Mucosa of descending colon (tissue), 3 donors: ENCODE measurements around the gene FHL5. TPM values are rescaled to one million over a fixed set of nuclear protein-coding genes. Genes with fewer than 3 reads are reported as not detected.

Source experiments
- ATAC-seq: fragments of 200-7000 bp; cut with Tn5 transposase; one replicate; pipeline ENCODE4 v1.9.1; 2020; ENCODE audit warnings: mild to moderate bottlenecking, moderate library complexity
- DNase-seq, 3 donors: peaks; one replicate each; pipeline ENCODE4 v3.0.0-alpha.2; 2020
- H3K36me3 ChIP-seq: fragments of 200-600 bp; one replicate; pipeline ENCODE4 v1.8.0; 2021; ENCODE audit warnings: low read depth, mild to moderate bottlenecking
- H3K4me1 ChIP-seq: fragments of 200-600 bp; one replicate; pipeline ENCODE4 v1.8.0; 2021; ENCODE audit warnings: low read depth, mild to moderate bottlenecking
- H3K4me3 ChIP-seq: fragments of 200-600 bp; one replicate; pipeline ENCODE4 v1.8.0; 2021; ENCODE audit warnings: mild to moderate bottlenecking
- H3K9me3 ChIP-seq: fragments of 200-600 bp; one replicate; pipeline ENCODE4 v1.8.0; 2021; ENCODE audit warnings: mild to moderate bottlenecking
- CTCF ChIP-seq: fragments of 200-600 bp; IDR thresholded peaks from one replicate; pipeline ENCODE4 v1.8.0; 2022; ENCODE audit warnings: antibody characterized with exemption, mild to moderate bottlenecking
- intact Hi-C, 2 donors: fragments of 100-400 bp; cut with DNase I in 1 of 2; cut with micrococcal nuclease in 1 of 2; formaldehyde crosslinking; loops; one replicate each; pipeline versions ENCODE4 v1.11.0 to v1.11.1; 2022; cut with DNase I, micrococcal nuclease
- total RNA-seq, 3 donors: library from RNA; stranded (reverse); fragmentation: NEBNext Ultra II Directional in 2 of 3; extraction: Animal tissue kit (Norgen Biotek cat#: 25700) in 2 of 3; gene quantifications; one replicate each; pipeline versions ENCODE4 v1.2.1 to v1.2.4, GENCODE V29; 2021 to 2023
- donor health status: DM: no; HTN: no; CAD: no; lungs with moderate emphysema.
- donor health status: DM: no; HTN: no; CAD: no.
- donor health status: DM: no; HTN: yes; CAD: no.

The FHL5 gene
- total RNA-seq, 3 donors from 2014 or later = 0.69 to 7.2 (median 4.2) TPM

GRCh38 chr6:96652552-96652951, 89.6 kb downstream of the FHL5 start:
- Histone ChIP-seq H3K4me1 (no peaks in the 10 kb centered on the region), H3K9me3 (no peaks in the 10 kb centered on the region), H3K36me3 (no peaks in the 10 kb centered on the region), H3K4me3 (no peak overlapping the region)
- TF ChIP-seq CTCF = no peak
- intact Hi-C loops = no loop called here
- no peak for ATAC-seq
- no peak for DNase-seq

GRCh38 chr6:96653181-96653580, 90.3 kb downstream of the FHL5 start:
- Histone ChIP-seq H3K4me3 (no peak overlapping the region), H3K4me1 (no peaks in the 10 kb centered on the region), H3K36me3 (no peaks in the 10 kb centered on the region), H3K9me3 (no peaks in the 10 kb centered on the region)
- no peak for TF ChIP-seq CTCF
- DNase-seq (no peak), ATAC-seq (no peak)
- intact Hi-C loops = no loop called here

GRCh38 chr6:96656567-96656966, 93.6 kb downstream of the FHL5 start:
- Histone ChIP-seq H3K4me3 (no peak overlapping the region), H3K4me1 (no peaks in the 10 kb centered on the region), H3K9me3 (no peaks in the 10 kb centered on the region), H3K36me3 (no peaks in the 10 kb centered on the region)
- no peak for TF ChIP-seq CTCF
- no peak for DNase-seq
- intact Hi-C loops = no loop called here
- ATAC-seq = no peak

GRCh38 chr6:96657344-96657743, 94.4 kb downstream of the FHL5 start:
- intact Hi-C loops = no loop called here
- TF ChIP-seq CTCF = no peak
- ATAC-seq = no peak
- no peaks in the 10 kb centered on the region for H3K9me3 ChIP-seq
- H3K36me3 ChIP-seq = no peaks in the 10 kb centered on the region
- no peak overlapping the region for H3K4me3 ChIP-seq
- DNase-seq = no peak
- H3K4me1 ChIP-seq = no peaks in the 10 kb centered on the region

GRCh38 chr6:96659084-96659845, 96.3 kb downstream of the FHL5 start:
- DNase-seq (no peak), ATAC-seq (no peak)
- no peaks in the 10 kb centered on the region for H3K36me3 ChIP-seq
- no peak overlapping the region for H3K4me3 ChIP-seq
- intact Hi-C loops = no loop called here
- H3K4me1 ChIP-seq = no peaks in the 10 kb centered on the region
- H3K9me3 ChIP-seq = no peaks in the 10 kb centered on the region
- TF ChIP-seq CTCF = no peak

Other genes with a start within 250 kb of the FHL5 start
- gene UFL1, start 41.3 kb upstream of the FHL5 start, total RNA-seq = 10 to 100 TPM; 21.5 to 24.9 (median 24.3) TPM